HTR-8/SVneo (cell line): Measurements from ENCODE around the gene LDLRAD2.

Experiments
- DNase-seq: peaks from one replicate; pipeline ENCODE4 v3.0.0; 2011; ENCODE audit warnings: low spot score, mixed read lengths; ENCODE audit not compliant: insufficient read length
- FAIRE-seq: peaks from 2 replicates; lab custom pipeline; 2011; peaks lifted over from hg19 to GRCh38; lab: Jason Lieb, UNC

The LDLRAD2 gene

DNA sequence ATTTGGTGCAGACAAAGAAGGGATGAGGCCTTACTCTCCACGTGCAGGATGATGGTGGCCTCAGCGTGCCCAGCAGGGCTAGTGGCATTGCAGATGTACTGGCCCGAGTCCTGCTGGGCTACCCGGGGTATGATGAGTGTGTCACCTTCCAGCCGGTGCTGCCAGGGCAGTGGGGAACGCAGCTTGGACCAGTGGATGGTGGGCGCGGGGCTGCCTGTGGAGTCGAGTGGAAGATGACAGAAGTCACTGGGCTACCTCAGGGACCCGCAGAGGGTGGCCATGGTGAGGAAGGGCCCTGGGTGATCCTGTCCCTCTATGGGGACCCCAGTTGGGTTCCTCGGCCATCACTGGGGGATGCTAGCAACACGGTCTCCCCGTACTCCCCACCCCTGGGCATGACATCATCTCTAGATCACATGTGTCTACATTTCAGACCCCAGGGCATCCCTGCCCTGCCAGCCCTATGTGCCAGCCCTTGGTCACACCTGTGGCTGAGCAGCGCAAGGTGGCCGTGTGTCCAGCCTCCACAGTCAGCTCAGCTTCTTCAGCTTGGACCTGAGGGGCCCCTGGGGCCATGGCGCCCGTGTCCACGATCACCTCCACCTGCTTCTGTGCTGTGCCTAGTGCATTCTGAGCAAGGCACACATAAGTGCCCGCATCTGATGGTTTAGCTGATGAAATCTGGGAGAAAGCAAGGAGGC is 27.4 kb downstream of the LDLRAD2 start:
- FAIRE-seq (no peak), DNase-seq (no peak)

- FAIRE-seq (no peak), DNase-seq (no peak)
These were observed 28.9 kb downstream of the LDLRAD2 start for GRCh38 chr1:21840981-21841380.

GRCh38 chr1:21841852-21842466 is 29.9 kb downstream of the LDLRAD2 start:
- FAIRE-seq, result no peak
- no peak for DNase-seq

DNA sequence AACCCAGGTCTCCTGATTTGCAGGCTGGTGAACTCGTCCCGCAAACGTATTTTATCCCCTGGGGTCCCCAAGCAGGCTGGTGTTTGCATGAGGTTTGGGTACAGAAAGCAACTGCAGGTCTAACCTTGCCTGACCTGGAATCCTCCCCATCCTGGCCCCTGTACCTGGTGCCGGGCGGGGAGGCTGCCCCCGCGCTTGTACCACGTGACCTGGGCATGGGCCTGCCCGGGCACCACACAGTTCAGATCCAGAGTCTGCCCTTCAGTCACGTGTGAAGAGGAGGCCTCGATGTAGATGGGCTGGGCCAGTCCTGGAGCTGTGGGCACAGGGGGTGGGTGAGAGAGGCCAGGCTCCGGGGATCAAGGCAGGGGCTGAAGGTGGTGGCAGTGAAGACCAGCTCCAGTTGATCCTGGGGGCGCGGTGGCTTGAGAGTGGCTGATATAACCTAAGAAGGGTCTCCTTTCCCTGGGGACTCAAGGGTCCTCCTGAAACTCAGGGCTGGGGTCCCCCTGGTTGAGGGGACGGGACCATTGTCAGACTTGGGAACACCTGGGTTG is 30.6 kb downstream of the LDLRAD2 start:
- no peak for DNase-seq
- no peak for FAIRE-seq

DNA sequence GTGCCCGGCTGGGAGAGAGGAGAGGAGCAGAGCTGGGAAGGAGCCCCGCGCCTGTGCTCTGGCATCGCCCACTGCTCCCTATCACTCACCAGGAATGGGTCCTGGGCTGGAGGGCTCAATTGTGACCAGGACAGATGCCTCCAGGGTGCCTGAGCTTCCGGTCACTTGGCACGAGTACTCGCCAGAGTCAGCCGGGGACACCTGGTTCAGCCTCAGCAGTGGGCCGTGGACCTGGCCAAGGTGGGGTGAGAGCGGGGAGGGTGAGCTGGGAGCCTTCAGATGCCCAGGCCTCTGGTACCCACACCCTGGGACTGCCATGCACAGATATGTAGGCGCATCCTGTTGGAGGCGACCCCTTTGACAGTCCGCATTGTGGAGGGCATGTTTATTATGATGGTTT is 31.1 kb downstream of the LDLRAD2 start:
- DNase-seq, result no peak
- FAIRE-seq, result no peak

GRCh38 chr1:21843996-21844395 is 31.9 kb downstream of the LDLRAD2 start:
- FAIRE-seq (no peak), DNase-seq (no peak)

GRCh38 chr1:21845646-21846641 is 33.9 kb downstream of the LDLRAD2 start:
- FAIRE-seq (no peak), DNase-seq (no peak)

GRCh38 chr1:21847223-21848205 is 35.4 kb downstream of the LDLRAD2 start:
- FAIRE-seq (no peak), DNase-seq (no peak)

GRCh38 chr1:21848524-21849174 is 36.6 kb downstream of the LDLRAD2 start:
- no peak for FAIRE-seq
- no peak for DNase-seq

DNA sequence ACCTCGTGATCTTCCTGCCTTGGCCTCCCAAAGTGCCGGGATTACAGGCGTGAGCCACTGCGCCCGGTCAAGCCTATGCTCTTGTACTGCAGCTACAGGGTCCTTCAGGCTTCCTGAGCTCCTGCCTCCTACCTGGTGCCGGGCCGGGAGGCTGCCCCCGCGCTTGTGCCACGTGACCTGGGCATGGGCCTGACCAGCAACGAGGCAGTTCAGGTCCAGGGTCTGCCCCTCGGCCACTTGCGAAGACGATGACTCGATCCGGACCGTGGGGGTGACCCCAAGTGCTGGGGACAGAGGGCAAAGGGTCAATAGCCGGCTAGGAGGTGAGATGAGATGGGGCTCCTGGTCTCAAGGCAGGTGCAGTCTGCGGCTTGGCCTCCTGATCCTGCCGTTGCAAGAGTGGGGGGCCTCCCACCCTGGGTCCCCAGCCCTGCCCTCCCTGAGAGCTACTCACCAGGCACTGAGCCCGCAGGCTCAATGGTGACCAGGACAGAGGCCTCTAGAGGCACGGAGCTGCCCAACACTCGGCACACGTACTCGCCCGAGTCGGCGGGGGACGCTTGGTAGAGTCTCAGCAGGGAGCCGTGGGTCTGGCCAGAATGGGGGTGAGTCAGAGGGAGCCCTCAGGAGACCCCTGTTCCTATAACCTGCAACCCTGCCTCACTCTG is 38.0 kb downstream of the LDLRAD2 start:
- no peak for DNase-seq
- no peak for FAIRE-seq

DNA sequence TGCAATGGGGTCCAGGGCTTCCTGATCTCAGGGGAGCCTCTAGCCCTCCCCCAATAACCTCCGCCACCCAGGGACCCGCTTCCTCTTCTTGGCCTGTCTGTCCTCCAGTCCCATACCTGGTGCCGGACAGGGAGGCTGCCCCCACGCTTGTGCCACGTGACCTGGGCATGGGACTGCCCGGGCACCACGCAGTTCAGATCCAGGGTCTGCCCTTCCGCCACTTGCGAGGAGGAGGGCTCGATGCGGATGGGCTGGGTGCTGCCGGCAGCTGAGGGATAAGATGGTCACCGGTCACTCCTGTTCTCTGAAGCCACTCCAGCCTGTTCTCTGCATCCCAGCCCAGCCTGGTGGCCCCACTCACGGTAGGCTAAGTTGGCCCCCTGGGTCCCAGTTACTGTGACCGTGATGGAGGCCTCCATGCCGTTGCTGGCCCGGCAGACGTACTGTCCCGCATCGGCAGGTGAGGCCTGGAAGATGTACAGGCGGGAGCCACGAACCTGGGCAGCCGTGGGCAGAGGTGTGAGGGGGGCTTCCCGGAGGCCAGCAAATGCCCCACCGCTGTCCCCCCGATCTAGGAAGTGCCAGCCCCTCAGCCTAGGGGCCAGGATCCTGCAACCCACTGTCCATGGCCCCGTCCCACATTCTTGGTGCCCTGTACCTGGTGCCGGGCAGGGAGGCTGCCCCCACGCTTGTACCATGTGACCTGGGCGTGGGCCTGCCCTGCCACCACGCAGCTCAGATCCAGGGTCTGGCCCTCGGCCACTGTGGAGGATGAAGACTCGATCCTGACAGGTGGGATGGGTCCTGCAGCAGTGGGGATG is 39.6 kb downstream of the LDLRAD2 start:
- DNase-seq (no peak), FAIRE-seq (no peak)

GRCh38 chr1:21852282-21853130 is 40.4 kb downstream of the LDLRAD2 start:
- DNase-seq (no peak), FAIRE-seq (no peak)

- DNase-seq (no peak), FAIRE-seq (no peak)
These were observed 41.0 kb downstream of the LDLRAD2 start for GRCh38 chr1:21853131-21853427.

- no peak for FAIRE-seq
- DNase-seq, result no peak
These were observed 42.2 kb downstream of the LDLRAD2 start for GRCh38 chr1:21854090-21854750.

- FAIRE-seq, result no peak
These were observed 42.7 kb downstream of the LDLRAD2 start for GRCh38 chr1:21854751-21855131.

More at GRCh38 chr1:21854751-21855131, 42.7 kb downstream of the LDLRAD2 start:
- DNase-seq, result no peak
